Ecto neural progenitor cell (in vitro differentiated cells): ENCODE measurements around the gene PDYN.

Experiments
- DNase-seq: peaks from one replicate; pipeline ENCODE4 v3.0.0-alpha.2; 2018; ENCODE audit warnings: low spot score

PDYN gene

GRCh38 chr20:1994627-1995026, 769 bp upstream of the PDYN start:
- peak; percentile 30 for DNase-seq

DNA sequence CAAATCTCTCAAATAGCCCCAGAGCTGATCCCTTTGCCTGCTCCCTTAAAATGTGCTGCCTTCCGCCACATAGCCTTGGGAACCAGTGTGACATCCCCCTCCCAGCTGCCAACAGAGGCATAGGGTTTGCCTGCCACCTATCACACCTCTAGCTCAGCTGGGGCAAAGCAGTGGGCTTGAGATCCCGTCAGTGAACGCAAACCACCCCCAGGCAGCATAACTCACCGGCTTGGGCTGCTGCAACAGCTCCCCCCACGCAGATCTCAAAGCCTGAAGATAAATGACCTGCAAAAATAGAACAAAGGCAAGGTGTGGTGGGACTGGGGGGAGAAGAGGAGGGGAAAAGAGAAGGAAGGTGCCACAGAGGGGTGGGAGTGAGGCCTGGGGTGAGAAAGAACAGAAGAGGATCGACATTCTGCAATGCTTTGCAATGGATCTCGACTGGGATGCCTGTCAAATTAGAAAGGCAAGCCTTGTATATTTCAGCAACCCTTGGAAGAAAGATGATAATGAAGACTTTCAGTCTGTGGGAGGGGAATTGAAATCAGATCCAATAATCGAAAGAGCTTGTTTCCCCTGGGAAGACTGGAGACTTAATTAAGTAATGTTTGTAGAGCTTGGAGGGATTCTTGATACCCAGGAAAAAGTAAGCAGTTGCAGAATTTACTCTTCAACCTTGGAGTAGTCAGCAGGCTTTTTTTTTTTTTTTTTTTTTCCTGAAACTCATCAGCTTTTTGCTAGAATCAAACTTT, 1.3 kb downstream of the PDYN start:
- no peak for DNase-seq

DNA sequence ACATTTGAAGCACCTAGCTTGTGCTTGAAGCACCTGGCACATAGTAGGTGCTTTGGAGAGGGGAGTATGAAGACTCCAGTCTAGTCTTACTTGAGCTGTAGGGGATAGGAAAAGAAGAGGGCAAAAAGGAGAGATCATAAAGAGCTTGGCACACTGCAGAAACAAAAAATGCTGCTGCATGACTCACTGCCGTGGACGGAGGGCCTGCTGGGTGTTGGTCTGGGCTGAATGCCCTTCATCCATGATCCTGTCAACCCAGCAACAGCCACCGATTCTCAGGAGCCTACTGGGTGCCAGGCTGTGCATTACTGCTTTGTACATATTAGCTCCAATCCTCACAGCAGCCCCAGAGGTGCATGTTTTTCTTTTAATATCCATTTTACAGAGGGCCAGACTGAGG, 6.0 kb downstream of the PDYN start:
- no peak for DNase-seq

- DNase-seq: no peak
Observed at GRCh38 chr20:1983301-1983700, 10.6 kb downstream of the PDYN start.

DNA sequence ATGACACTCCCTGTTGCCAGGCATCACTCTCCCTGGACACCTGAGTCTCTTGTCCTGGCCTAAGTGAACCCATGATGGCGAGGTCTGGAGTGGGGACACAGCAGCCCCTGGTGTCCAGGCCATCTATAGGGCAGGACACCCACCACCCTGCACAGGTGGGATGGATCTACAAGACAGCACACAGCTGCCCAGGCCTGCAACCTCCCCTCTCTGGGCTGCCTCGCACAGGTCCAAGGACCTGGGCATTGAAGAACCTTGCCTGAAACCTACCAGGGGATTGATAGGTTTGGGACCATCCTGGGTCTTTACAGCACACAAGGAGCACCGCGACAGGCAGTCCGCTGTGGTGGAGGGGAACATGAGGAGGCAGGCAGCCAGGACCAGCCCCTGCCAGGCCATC, 11.2 kb downstream of the PDYN start:
- DNase-seq: no peak

GRCh38 chr20:1979106-1979778, 14.6 kb downstream of the PDYN start:
- no peak for DNase-seq

- no peak for DNase-seq
Observed at GRCh38 chr20:1975291-1975690, 18.6 kb downstream of the PDYN start.

GRCh38 chr20:1973601-1974440, 20.0 kb downstream of the PDYN start:
- DNase-seq: no peak

GRCh38 chr20:1971893-1972586, 21.8 kb downstream of the PDYN start:
- DNase-seq: no peak

- DNase-seq: no peak
Observed at GRCh38 chr20:1968964-1969363, 24.9 kb downstream of the PDYN start.

DNA sequence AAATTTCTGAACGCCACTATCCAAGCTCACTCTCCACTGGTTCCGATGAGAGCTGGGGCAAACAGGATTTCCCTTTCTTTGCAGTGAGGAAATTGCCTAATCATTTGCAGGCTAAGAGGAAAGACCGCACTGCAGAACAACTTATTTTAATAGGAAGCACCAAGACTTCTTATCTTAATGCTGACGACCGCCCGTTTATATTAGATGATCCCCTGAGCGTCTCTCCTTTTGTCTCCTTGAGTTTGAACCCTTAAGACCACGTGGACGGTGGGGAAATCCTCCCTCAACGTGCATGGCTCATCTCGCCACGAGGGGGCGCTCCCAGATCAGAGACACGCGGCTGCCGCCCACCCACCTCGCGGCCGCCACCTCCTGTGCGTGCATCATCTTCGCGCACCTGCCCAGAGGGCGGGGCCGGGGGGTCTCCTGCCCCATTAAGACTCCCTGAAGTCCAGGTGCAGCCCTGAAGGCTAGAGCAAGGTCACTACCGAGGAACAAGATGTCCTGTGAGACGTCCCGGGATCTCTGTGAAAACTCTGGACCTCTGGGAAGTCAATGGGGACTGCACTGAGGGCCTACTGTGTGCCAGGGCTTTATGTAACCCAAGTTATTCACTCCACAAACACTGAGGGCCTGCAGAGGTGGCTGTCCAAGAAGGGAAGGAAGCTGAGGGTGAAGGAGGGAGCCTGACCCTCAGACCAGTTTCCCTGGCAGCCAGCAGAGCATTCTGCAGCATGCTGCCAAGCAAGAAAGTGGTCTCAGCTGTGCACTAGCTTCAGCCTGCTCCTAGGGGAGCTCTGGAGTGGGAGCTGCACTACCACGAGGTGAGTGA, 28.1 kb downstream of the PDYN start:
- peak; percentile 90 for DNase-seq

DNA sequence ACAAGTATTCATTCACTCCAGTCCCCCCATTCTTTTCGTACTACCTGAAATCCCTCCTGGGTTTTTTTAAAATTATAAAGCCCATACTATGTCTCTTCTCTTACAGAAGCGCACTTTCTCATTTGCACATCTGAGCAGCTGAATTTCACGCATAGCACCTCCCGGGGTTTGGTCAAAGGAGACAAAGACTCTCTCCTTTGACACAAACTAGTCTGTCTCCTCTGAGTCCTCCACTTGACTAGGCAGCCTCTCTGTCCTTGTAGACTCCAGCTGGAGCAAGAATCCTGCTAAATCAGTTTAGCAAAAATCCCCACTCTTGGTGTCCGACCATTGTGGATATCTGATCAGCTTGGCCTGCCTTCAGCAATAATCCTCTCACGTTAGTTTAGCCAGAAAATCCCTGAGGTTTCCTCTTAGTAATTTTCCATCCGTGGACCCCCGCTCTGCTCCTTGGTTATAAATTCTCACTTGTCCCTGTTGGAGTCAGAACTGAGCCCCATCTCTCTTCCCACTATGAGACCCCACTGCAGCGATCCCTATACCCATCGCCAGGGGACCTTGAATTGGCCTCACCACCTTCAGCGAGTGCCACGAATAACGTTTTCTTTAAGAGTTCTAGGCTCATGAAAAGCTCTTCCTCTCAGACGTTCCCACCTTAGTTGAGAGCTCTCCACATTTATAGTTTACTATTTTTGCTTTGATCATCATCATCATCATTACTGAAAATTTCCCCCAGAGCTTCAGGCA, 29.0 kb downstream of the PDYN start:
- no peak for DNase-seq

DNA sequence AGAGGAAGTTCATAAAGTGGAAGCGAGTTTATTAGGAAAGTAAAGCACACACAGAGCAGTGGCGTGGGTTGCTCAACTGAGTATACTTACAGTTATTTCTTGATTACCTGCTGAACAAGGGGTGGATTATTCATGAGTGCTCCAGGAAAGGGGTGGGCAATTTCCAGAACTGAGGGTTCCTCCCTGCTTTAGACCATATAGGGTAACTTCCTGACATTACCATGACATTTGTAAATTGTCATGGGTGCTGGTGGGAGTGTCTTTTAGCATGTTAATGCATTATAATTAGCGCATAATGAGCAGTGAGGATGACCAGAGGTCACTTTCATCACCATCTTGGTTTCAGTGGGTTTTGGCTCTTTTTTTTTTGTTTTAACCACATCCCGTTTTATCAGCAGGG, 29.8 kb downstream of the PDYN start:
- DNase-seq: no peak

DNA sequence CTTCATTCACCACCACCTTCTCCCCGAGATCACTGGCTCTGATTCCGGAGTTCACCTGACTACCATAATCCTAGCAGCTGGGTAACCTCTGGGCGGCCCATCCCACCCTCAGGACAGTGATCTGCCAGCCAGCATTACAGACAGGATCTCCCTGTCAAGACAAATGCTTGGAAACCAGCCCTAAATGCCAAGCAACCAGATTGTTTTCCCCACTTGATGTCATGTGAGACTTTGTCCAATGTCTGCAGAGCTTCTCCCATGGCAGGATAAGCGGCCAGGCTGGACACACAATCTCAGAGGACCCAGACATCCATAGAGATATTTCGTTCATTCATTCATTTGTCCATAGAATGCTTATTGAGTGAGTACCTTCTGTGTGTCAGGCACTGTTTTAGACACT, 32.5 kb downstream of the PDYN start:
- no peak for DNase-seq

DNA sequence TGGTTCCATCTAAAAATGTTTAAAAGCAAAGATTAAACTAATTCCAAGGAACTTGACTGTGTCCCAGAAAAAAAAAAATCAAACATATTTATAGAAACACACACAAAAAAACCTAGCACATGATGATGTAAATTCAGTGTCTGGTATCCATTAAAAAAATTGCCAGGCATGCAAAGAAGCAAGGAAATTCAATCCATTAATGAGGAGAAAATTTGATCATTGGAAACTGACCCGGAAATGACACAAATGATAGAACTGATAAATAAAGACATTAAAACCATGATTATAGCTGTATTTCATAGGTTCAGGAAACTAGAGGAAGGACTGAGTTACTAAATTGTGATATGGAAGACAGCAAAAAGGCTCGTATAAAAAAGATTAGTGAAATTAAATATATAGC, 34.7 kb downstream of the PDYN start:
- no peak for DNase-seq

- no peak for DNase-seq
Observed at GRCh38 chr20:1958426-1958825, 35.4 kb downstream of the PDYN start.

GRCh38 chr20:1955217-1955616, 38.6 kb downstream of the PDYN start:
- no peak for DNase-seq

- no peak for DNase-seq
Observed at GRCh38 chr20:1953621-1954020, 40.2 kb downstream of the PDYN start.

DNA sequence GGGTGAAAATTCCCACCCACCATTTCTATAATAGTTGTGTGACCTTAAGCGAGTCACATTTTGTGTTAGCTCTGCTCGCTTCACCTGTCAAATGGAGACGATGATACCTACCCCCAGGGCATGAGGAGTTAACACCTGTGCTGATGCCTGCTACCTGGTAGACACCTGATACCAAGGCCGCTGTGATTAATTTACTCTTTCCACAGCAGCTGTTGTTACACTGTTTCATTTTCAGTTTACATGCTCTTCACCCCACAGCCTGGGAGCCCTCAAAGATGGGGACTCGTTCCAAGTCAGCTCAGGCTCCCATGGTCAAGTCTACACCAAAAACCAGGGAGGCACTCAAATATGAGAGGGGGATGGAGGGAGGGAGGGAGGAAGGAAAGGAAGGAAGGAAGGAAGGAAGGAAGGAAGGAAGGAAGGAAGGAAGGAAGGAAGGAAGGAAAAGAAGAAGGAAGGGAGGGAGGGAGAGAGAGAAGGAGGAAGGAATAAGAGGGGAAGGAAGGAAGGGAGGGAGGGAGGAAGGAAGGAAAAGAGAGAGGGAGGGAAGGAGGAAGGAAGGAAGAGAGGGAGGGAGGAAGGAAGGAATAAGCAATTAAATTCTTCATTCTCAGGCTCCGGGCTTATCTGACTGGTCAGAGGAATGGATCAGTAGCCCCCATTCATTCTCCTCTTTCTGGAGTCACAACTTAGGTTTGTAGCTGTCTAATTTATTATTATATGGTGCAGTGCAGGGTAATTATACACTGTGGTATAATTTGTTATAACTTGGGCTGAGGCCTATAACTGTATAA, 40.9 kb downstream of the PDYN start:
- DNase-seq: no peak
